ENCODE data around the gene ACSS2.

Gene ACSS2

DNA sequence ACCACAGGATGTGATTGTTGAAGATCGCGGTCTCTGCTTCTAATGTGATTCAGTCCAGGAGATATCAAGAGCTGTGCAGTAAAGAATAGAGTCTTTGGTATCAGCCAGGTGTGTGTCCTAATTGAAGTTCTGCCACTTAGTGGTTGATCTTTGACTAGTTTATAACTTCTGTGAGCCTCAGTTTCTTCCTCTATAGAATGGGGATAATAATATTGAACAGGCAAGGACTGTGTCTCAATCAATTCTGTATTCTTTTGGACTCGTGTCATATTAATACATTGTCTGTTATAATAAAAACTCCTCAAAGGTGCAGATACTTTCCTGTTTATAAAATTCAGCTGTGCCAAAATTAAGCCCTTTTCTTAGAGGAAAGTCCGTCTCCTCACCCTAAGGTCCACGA is 27.8 kb upstream of the ACSS2 start:
- no peak overlapping the region for H3K4me3 ChIP-seq (ENCODE audit: low read depth, low read length)
- TF ChIP-seq, protein P1, sequence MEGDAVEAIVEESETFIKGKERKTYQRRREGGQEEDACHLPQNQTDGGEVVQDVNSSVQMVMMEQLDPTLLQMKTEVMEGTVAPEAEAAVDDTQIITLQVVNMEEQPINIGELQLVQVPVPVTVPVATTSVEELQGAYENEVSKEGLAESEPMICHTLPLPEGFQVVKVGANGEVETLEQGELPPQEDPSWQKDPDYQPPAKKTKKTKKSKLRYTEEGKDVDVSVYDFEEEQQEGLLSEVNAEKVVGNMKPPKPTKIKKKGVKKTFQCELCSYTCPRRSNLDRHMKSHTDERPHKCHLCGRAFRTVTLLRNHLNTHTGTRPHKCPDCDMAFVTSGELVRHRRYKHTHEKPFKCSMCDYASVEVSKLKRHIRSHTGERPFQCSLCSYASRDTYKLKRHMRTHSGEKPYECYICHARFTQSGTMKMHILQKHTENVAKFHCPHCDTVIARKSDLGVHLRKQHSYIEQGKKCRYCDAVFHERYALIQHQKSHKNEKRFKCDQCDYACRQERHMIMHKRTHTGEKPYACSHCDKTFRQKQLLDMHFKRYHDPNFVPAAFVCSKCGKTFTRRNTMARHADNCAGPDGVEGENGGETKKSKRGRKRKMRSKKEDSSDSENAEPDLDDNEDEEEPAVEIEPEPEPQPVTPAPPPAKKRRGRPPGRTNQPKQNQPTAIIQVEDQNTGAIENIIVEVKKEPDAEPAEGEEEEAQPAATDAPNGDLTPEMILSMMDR (IDR thresholded peaks at IDR 0.05; ENCODE audit: control insufficient read depth, extremely low read depth, insufficient read depth): no peak
- DNase-seq (ENCODE audit: low read depth): no peak

DNA sequence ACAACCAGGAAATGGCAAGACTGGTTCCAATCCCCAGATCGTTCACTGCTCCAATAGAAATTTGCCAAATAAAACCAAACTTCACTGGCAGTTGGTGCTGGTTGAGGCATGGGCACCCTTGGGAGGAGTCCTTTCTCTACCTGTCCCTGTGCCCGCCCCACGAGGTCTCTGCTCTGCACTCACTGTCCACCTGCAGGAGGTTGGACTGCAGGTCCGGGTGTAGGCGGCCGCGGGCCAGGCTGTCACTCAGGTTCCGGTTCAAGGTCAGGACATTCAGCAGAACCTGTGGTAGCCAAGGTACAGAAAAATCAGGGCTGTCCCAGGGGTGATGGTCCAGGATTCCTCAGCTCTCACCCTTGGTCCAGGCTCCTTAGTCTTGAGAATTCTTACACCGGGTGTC is 26.6 kb upstream of the ACSS2 start:
- DNase-seq (ENCODE audit: low read depth): no peak
- TF ChIP-seq, protein P1 (IDR thresholded peaks at IDR 0.05; ENCODE audit: control insufficient read depth, extremely low read depth, insufficient read depth): no peak
- no peak overlapping the region for H3K4me3 ChIP-seq (ENCODE audit: low read depth, low read length)

DNA sequence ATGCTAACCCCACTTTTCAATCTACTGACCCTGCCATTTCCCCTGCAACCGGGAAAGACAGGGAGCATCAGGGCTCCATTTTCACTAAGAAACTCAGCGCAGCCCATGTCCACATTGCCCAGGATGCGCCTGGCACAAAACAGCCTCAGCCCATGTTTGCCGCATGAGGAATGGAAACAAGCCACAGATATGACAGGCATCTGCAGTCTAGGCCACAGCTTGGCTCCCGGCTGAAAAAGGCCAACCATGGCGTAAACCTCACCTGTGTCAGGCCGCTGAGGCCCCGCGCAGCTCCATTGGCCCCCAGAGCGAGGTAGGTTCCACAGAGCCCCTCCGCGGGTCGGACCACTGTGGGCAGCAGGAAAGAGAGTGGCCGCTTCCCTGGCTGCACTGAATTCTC is 25.4 kb upstream of the ACSS2 start:
- DNase-seq (ENCODE audit: low read depth): no peak
- TF ChIP-seq, protein P1 (IDR thresholded peaks at IDR 0.05; ENCODE audit: control insufficient read depth, extremely low read depth, insufficient read depth): no peak
- no peak overlapping the region for H3K4me3 ChIP-seq (ENCODE audit: low read depth, low read length)

DNA sequence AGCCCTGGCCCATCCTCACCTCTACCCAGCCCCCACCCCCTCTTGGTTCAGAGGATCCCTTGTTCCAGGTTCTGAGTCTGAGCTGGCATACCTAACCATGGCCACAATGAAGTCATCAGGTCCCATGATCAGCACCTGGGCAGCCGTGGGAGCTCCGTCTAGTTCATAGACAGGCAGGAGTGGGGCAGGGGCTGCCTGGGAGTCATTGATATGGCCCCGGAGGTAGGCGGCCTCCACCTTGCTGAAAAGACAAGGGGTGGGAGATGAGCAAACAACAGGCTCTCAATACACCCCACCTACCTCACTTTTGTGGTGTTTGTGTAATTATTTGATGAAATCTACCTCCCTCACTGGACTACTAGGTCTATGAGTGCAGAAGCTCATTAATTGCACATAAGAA is 24.1 kb upstream of the ACSS2 start:
- no peak for DNase-seq (ENCODE audit: low read depth)
- TF ChIP-seq, protein P1 (IDR thresholded peaks at IDR 0.05; ENCODE audit: control insufficient read depth, extremely low read depth, insufficient read depth): no peak
- H3K4me3 ChIP-seq (ENCODE audit: low read depth, low read length): no peak overlapping the region

DNA sequence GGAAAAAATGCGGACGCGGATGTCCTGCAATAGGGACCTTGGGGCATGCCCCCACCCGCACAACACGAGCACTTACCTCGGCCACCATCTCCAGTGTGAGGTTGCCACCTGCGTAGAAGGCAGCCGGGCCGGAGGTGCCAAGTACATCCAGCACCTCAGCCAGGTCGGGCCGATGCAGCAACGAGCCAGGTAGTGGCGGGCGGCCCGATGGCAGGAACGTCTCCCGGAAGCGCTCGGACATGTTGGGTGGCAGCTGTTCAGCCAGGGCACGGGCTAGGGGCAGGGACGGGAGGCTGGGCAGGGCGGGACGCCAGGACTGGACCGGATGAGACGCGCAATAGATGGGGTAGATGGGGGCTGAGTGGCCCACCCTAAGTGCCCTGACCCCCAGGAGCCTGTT is 17.0 kb upstream of the ACSS2 start:
- DNase-seq (ENCODE audit: low read depth): no peak
- no peak overlapping the region for H3K4me3 ChIP-seq (ENCODE audit: low read depth, low read length)
- TF ChIP-seq, protein P1 (IDR thresholded peaks at IDR 0.05; ENCODE audit: control insufficient read depth, extremely low read depth, insufficient read depth): no peak

DNA sequence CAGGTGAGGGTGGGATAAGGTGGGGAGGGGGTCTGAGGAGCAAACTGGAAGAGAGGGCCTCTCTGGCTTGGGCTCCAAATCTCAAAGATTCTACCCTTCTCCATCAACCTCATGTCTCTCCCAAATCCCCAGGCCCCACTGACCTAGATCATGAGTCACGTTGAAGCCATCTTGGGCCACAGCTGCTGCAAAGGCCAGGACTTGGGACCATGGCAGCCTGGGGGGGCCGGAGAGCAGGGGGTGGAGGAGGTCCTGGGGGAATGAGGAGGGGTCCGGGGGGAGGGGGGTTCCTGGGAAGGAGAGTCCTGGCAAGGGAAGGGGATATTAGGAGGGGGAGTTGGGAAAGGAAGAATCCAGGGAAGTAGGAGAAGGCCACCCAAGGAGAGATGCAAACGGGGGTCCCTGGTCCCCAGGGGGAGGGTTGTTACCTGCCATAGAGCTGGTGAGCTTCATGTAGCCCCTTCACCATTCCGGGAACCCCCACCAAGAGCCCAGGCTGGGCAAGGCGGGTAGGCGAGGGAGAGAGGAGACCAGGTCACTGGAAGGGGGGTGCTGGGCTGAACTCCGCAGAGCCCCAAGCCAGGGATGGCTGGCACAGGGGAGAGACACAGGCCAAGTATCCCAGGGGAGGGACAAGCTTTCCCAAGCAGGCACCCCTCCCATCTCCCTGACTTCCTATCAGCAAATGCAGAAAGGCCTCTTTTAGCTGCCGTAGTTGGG is 16.4 kb upstream of the ACSS2 start:
- TF ChIP-seq, protein P1 (IDR thresholded peaks at IDR 0.05; ENCODE audit: control insufficient read depth, extremely low read depth, insufficient read depth): no peak
- H3K4me3 ChIP-seq (ENCODE audit: low read depth, low read length): no peak overlapping the region
- DNase-seq (ENCODE audit: low read depth): no peak
